HUES48 (cell line): ENCODE results near the gene CD99L2.

ENCODE experiments used
- H3K27ac ChIP-seq: one replicate; pipeline ENCODE4 v1.7.0; 2013; ENCODE audit warnings: low read depth, low read length, inconsistent platforms
- H3K27me3 ChIP-seq: 2 replicates; pipeline ENCODE4 v1.6.1; 2013; ENCODE audit warnings: mild to moderate bottlenecking, low read length; ENCODE audit not compliant: control insufficient read depth, insufficient read depth
- H3K36me3 ChIP-seq: 2 replicates; pipeline ENCODE4 v1.6.1; 2013; ENCODE audit warnings: low read length; ENCODE audit not compliant: control insufficient read depth, insufficient read depth
- H3K4me1 ChIP-seq: 2 replicates; pipeline ENCODE4 v1.6.1; 2013; ENCODE audit warnings: mild to moderate bottlenecking, low read length; ENCODE audit not compliant: control insufficient read depth, insufficient read depth
- H3K4me3 ChIP-seq: 2 replicates; pipeline ENCODE4 v1.5.1; 2013; ENCODE audit warnings: mild to moderate bottlenecking, low read depth, low read length
- H3K9ac ChIP-seq: 2 replicates; pipeline ENCODE4 v1.6.1; 2013; ENCODE audit warnings: mild to moderate bottlenecking, low read depth, low read length, moderate library complexity
- H3K9me3 ChIP-seq: 2 replicates; pipeline ENCODE4 v1.6.1; 2013; ENCODE audit warnings: low read length; ENCODE audit not compliant: control insufficient read depth, insufficient read depth

CD99L2 gene, protein sequence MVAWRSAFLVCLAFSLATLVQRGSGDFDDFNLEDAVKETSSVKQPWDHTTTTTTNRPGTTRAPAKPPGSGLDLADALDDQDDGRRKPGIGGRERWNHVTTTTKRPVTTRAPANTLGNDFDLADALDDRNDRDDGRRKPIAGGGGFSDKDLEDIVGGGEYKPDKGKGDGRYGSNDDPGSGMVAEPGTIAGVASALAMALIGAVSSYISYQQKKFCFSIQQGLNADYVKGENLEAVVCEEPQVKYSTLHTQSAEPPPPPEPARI

DNA sequence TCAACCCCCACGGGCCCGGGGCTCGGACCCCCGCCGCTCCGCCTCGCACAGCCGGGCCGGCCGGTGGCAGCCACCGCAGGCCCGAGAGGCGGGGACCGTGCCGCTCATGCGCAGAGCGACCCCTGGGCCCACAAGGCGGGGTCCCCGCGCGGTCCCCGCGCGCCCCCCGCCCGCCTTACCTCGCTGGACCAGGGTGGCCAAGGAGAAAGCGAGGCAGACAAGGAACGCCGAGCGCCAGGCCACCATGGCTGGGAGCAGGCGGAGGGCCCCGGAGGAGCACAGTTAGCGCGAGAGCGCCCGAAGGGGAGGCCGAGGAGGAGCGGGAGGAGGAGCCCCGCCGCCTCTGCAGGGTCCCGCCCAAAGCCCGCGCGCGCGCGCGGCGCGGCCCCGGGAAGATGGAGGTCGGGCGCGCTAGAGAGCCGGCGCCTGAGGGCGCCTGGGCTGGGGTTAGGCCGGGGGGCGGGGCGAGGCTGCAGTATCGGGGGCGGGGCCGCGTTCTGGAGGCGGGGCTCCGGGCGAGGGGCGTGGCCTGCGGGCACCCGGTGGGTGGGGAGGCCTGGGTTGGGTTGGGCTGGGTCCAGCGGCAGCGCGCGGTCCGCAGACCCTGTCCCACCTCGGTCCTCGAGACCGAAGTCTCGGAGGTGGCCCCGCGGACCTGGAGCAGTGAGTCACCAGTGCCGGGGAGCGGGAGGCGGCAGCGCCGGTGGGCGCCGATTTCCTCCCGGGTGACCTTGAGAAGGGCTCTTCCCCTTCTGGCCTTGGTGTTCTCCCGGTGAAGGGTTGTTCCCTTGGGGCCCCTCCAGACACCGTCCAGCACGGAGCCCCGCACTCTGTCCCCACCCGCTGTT lies at the start of gene CD99L2:
Gene CD99L2, minus strand, starts transcription at position 326 of the 848 bp plus-strand sequence. Its CDS starts 80 bp downstream, at position 246.
- Histone ChIP-seq H3K9me3 (peaks cover 8% of the 10 kb centered on the region; the same call in 1 of the 2 replicates), H3K4me1 (peaks cover 37% of the 10 kb centered on the region), H3K27ac (peak within 1 kb of the TSS; percentile 76), H3K27me3 (no peaks in the 10 kb centered on the region), H3K9ac (peak within 1 kb of the TSS; percentile 81), H3K36me3 (0 out of 2 replicates have a peak, but pooled peaks cover 5% of the 10 kb centered on the region), H3K4me3 (peak within 1 kb of the TSS; percentile 77)

DNA sequence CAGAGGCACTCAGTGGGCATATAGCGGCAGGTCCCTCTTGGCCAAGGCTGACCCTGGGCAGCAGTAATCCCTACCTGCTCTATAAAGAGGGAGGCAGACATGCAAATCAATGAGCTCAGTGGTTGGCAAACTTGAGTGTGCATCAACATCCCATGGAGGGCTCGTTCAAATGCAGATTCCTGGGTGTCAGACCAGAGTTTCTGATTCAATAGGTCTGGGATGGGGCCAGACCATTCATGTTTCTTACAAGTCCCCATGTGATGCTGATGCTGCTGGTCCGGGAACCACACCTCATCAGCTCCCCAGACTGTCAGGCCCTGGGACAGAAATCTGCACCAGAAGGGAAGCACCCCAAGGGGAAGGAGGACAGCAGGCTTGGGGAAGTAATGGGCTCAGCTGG lies 45.8 kb upstream of the CD99L2 start:
- H3K9me3 ChIP-seq: peaks cover 25% of the 10 kb centered on the region; the same call in 1 of the 2 replicates
- H3K9ac ChIP-seq: no peak overlapping the region
- no peak overlapping the region for H3K27ac ChIP-seq
- H3K36me3 ChIP-seq: no peaks in the 10 kb centered on the region
- H3K4me1 ChIP-seq: peaks cover 9% of the 10 kb centered on the region; the same call in 1 of the 2 replicates
- no peak overlapping the region for H3K4me3 ChIP-seq
- H3K27me3 ChIP-seq: no peaks in the 10 kb centered on the region

DNA sequence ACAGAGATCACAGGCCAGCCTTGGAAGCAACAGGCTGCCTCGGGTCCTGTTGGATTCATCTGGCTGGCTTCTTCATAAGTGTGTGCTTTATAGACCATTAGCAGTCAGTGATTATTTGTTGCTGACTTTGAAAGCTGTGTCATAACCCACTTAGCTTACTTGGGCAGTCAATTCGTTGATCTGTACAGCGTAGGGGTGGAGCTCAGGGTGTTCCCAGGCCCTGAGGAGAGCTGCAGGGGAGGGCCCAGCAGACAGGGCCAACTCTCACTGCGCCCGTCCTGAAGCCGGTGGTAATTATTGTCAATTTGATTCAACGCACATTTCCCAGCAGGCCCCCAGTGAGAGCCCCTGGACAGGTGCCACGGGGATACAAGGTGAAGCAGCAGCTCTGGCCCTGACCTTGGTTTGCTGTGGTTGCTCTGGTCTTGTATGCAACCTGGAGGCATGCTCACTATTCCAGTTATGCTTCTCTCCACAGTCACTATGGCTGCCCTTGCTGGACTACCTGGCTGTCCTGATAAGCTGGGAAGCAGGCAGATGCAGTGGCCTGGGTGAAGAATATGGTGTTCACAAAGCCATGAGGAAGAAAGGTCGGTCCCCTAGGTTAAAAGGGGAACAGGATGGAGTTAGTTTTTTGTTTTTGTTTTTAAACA lies 44.6 kb upstream of the CD99L2 start:
- Histone ChIP-seq H3K27me3 (no peaks in the 10 kb centered on the region), H3K27ac (no peak overlapping the region), H3K9ac (no peak overlapping the region), H3K9me3 (peaks cover 25% of the 10 kb centered on the region; the same call in 1 of the 2 replicates), H3K4me1 (peaks cover 9% of the 10 kb centered on the region; the same call in 1 of the 2 replicates), H3K4me3 (no peak overlapping the region), H3K36me3 (no peaks in the 10 kb centered on the region)

DNA sequence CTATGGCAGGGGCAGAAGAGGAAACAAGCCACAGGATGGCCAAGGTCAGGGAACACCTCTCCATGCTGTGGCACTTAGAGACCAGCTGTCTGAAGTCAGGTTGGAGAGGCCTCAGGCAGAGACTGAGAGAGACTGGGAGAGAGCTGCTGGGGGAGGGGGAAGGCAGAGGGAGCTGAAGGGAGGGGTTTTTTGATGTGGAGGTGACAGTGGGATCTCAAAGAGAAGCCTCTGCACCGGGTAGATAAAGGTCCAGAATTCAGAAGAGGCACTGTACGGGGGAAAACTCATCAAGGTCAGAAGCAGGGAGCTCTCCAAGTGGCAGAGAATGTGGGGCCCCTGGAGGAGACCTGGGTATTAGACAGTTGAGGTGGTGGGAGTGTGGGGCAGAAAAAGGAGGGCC lies 43.1 kb upstream of the CD99L2 start:
- Histone ChIP-seq H3K27me3 (no peaks in the 10 kb centered on the region), H3K4me1 (peaks cover 9% of the 10 kb centered on the region; the same call in 1 of the 2 replicates), H3K4me3 (no peak overlapping the region), H3K36me3 (no peaks in the 10 kb centered on the region), H3K27ac (no peak overlapping the region), H3K9me3 (peaks cover 27% of the 10 kb centered on the region), H3K9ac (no peak overlapping the region)

DNA sequence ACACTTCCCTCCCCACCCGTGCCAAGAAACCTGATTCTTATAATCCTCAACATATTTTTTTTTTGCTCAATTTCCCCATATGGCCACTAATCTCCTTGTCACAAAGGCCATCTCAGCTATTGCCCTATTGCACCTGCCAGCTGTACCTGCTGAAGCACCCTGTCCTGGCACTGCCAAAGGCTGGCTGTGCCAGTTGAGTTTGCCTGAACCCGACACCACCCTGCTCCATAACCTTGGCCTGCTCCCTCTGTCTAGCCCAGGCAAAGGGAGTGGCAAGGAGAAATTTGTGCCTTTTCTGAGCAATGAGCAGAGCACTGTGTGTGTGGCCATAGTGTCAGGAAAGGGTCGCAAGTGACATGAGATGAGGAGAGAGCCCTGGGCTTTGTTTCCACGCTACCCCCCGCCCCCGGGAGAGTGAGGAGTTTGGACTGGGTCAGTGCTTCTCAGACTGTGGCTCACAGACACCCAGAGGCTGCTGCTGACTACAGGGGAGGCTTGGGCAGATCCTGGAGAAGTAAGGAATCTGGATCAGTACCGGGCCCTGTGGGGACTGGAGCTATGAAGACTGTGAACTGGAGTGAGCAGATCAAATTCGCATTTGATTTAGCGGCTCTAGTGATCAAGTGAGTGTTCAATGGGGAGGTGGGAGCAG lies 42.5 kb upstream of the CD99L2 start:
- no peak overlapping the region for H3K4me3 ChIP-seq
- no peaks in the 10 kb centered on the region for H3K27me3 ChIP-seq
- peaks cover 26% of the 10 kb centered on the region for H3K9me3 ChIP-seq
- H3K27ac ChIP-seq: no peak overlapping the region
- peaks cover 9% of the 10 kb centered on the region; the same call in 1 of the 2 replicates for H3K4me1 ChIP-seq
- no peak overlapping the region for H3K9ac ChIP-seq
- no peaks in the 10 kb centered on the region for H3K36me3 ChIP-seq

DNA sequence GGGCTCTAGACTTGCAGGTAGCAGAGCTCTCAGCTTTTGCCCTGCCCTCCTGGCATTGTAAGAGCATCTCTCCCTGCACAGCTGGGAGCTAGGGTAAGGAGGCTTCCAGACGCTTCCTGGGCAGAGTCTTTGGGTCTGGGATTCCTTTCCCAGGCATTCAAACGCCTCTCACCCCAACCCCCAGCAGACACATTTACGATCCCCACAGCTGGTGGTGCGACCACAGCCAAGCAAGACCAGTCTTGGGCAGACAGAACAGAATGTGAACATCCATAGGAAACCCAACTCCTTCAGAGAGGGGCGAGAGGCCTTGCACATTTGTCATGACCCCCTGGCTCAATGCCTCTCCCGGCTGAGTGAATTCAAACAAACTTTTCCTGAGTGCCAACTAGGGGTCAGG lies 38.1 kb upstream of the CD99L2 start:
- Histone ChIP-seq H3K4me1 (peaks cover 22% of the 10 kb centered on the region), H3K27ac (no peak overlapping the region), H3K9me3 (peaks cover 17% of the 10 kb centered on the region), H3K36me3 (no peaks in the 10 kb centered on the region), H3K9ac (no peak overlapping the region), H3K27me3 (no peaks in the 10 kb centered on the region; the same call in 1 of the 2 replicates), H3K4me3 (no peak overlapping the region)

DNA sequence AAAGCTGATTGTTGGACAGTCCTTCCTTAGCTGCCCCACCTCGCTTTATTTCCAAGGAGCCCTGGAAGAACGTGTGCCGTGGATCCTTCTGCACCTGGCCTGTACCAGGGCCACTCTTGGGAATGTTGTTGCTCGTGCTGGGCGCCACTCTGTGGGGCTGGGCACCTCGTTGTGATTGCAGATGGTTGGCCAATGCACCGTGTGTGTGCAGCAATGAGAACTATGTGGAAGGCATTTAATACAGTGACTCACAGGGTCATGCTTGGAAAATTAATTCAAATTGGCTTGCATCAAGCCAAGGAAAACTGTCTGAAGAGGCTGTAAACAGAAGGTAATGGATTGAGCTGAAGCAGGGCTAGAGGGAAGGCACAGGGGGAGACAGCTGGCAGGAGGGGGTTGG lies 37.0 kb upstream of the CD99L2 start:
- H3K27ac ChIP-seq: no peak overlapping the region
- no peaks in the 10 kb centered on the region for H3K36me3 ChIP-seq
- H3K9me3 ChIP-seq: peaks cover 12% of the 10 kb centered on the region
- H3K27me3 ChIP-seq: no peaks in the 10 kb centered on the region; the same call in 1 of the 2 replicates
- H3K4me3 ChIP-seq: no peak overlapping the region
- no peak overlapping the region for H3K9ac ChIP-seq
- peaks cover 22% of the 10 kb centered on the region for H3K4me1 ChIP-seq

DNA sequence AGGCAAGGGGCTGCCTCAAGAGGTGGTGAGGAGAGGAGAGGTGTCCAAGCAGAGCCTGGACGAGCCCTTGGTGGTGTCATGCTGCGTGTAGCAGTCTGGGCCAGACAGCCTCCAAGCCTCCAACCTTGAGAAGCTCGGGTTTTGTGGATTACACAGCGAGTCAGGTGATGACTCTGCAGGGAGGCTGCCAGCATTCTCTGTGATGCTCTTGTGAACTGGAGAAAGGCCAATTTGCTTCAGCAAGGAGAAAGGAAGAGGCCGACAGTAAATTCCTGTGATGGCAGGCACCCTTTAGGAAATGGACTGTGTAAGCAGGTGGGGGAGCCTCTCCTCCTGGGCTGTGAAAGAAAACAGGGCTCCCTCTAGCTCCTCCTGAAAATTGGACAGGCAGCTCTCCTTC lies 36.0 kb upstream of the CD99L2 start:
- Histone ChIP-seq H3K9me3 (peaks cover 12% of the 10 kb centered on the region), H3K4me3 (no peak overlapping the region), H3K27me3 (no peaks in the 10 kb centered on the region; the same call in 1 of the 2 replicates), H3K36me3 (no peaks in the 10 kb centered on the region), H3K4me1 (peaks cover 22% of the 10 kb centered on the region), H3K9ac (no peak overlapping the region), H3K27ac (peak overlapping the region; percentile 63)

DNA sequence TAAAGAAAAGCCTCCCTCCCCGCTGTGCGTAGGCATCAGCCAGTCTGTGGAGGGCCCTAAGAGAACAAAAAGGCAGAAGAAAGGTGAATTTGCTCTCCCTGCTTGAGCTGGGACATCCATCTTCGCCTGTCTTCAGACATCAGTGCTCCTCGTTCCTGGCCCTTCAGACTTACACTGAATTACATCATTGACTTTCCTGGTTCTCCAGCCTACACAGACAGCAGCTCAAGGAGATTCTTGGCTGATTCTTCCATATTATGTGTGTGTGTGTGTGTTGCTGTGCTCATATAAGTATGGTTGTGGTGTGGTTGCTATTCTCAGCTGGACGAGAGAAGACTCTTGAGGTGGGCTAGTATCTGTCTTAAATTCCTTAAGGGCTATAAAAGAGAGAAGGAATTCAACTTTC lies 35.5 kb upstream of the CD99L2 start:
- Histone ChIP-seq H3K27me3 (no peaks in the 10 kb centered on the region; the same call in 1 of the 2 replicates), H3K36me3 (no peaks in the 10 kb centered on the region), H3K4me3 (no peak overlapping the region), H3K9me3 (peaks cover 12% of the 10 kb centered on the region), H3K27ac (peak overlapping the region; percentile 63), H3K9ac (no peak overlapping the region), H3K4me1 (peaks cover 22% of the 10 kb centered on the region)

DNA sequence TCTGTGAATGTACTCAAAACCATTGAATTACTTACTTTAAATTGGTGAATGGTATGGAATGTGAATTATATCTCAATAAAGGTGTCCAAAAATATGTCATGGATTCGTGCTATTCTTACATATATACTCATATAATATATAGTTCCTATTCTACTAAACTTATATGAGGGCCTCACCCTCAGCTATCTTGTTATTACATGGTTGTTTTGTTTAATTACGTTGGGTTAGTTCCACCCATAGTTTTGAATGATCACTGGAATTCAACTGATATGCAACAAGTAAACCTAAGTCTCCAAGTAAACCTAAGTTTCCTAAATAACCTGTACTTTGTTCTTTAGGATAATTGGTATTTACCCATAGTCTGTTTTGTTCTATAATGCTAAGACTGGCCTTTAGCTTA lies 30.6 kb upstream of the CD99L2 start:
- Histone ChIP-seq H3K36me3 (no peaks in the 10 kb centered on the region), H3K4me1 (peaks cover 10% of the 10 kb centered on the region), H3K4me3 (no peak overlapping the region), H3K9me3 (no peaks in the 10 kb centered on the region; the same call in 1 of the 2 replicates), H3K9ac (no peak overlapping the region), H3K27ac (no peak overlapping the region), H3K27me3 (no peaks in the 10 kb centered on the region)
